Fibroblast of lung (primary cell): ENCODE data around the gene IFNG-AS1. TPM values are rescaled to one million over a fixed set of nuclear protein-coding genes. Genes with fewer than 3 reads are reported as not detected.

Experiments
- DNase-seq, 2 donors: peaks; one replicate each; pipeline versions ENCODE4 v3.0.0 to v3.0.0-alpha.2; 2010; ENCODE audit warnings: low read depth in 2 of 2
- H2AFZ ChIP-seq: 2 replicates; pipeline ENCODE4 v1.5.1; 2012; ENCODE audit warnings: low read length, control low read depth, inconsistent platforms
- H3K27ac ChIP-seq: 2 replicates; pipeline ENCODE4 v1.5.1; 2011; ENCODE audit warnings: low read length, control low read depth; ENCODE audit not compliant: insufficient read depth
- H3K27me3 ChIP-seq: 2 replicates; pipeline ENCODE4 v1.5.1; 2011; ENCODE audit warnings: mild to moderate bottlenecking, low read length; ENCODE audit not compliant: control insufficient read depth, insufficient read depth
- H3K36me3 ChIP-seq: 2 replicates; pipeline ENCODE4 v1.5.1; 2011; ENCODE audit warnings: low read length; ENCODE audit not compliant: control insufficient read depth, insufficient read depth
- H3K4me1 ChIP-seq: 2 replicates; pipeline ENCODE4 v1.5.1; 2011; ENCODE audit warnings: low read length; ENCODE audit not compliant: control insufficient read depth, insufficient read depth; ENCODE audit errors: extremely low read depth
- H3K4me2 ChIP-seq: 2 replicates; pipeline ENCODE4 v1.5.1; 2011; ENCODE audit warnings: low read length, control low read depth; ENCODE audit not compliant: insufficient read depth; ENCODE audit errors: extremely low read depth
- H3K4me3 ChIP-seq, 4 experiments: fragments of 200-600 bp in 1 of 4; sonication (generic) in 1 of 4; replicated peaks in 1 of 4; 2 replicates each; pipeline ENCODE4 v1.5.1; 2011 to 2016; ENCODE audit warnings: low read length in 4 of 4, low read depth in 3 of 4, mild to moderate bottlenecking in 3 of 4, control low read depth in 2 of 4, inconsistent platforms in 1 of 4, mixed read lengths in 1 of 4; ENCODE audit not compliant: insufficient read depth in 1 of 4; ENCODE audit errors: control extremely low read depth in 1 of 4
- H3K79me2 ChIP-seq: 2 replicates; pipeline ENCODE4 v1.5.1; 2012; ENCODE audit warnings: mild to moderate bottlenecking, low read length, inconsistent platforms; ENCODE audit not compliant: control insufficient read depth, insufficient read depth
- H3K9ac ChIP-seq: 2 replicates; pipeline ENCODE4 v1.5.1; 2011; ENCODE audit warnings: mild to moderate bottlenecking, low read length, control low read depth; ENCODE audit not compliant: insufficient read depth
- H3K9me3 ChIP-seq: 2 replicates; pipeline ENCODE4 v1.5.1; 2012; ENCODE audit warnings: low read depth, low read length; ENCODE audit not compliant: control insufficient read depth, insufficient read depth
- H4K20me1 ChIP-seq: 2 replicates; pipeline ENCODE4 v1.5.1; 2011; ENCODE audit warnings: low read length; ENCODE audit not compliant: control insufficient read depth, insufficient read depth; ENCODE audit errors: extremely low read depth
- CTCF ChIP-seq, 2 donors: IDR thresholded peaks in 1 of 2; conservative IDR thresholded peaks in 1 of 2; 1 replicate in 1 of 2; 2 replicates in 1 of 2; pipeline ENCODE4 v1.5.1; 2011 to 2012; ENCODE audit warnings: low read length in 2 of 2, control low read depth in 1 of 2, inconsistent platforms in 1 of 2, low read depth in 1 of 2, mild to moderate bottlenecking in 1 of 2
- EZH2 ChIP-seq: IDR thresholded peaks from 2 replicates; pipeline ENCODE4 v1.5.1; 2012; ENCODE audit warnings: low read length, control low read depth, mild to moderate bottlenecking; ENCODE audit errors: missing control alignments
- polyA plus RNA-seq, 2 donors: library from polyadenylated mRNA; depleted of rRNA in 1 of 2; stranded (reverse) in 1 of 2; unstranded in 1 of 2; fragments of >200 nt; gene quantifications; 2 replicates each; pipeline ENCODE4 v1.2.1, GENCODE V29; 2011 to 2012; ENCODE audit warnings: missing spikeins in 1 of 2
- total RNA-seq: library from RNA; depleted of rRNA; stranded (reverse); fragments of >200 nt; gene quantifications from 2 replicates; pipeline ENCODE4 v1.2.1, GENCODE V29; 2014

IFNG-AS1 gene
- total and polyA plus RNA-seq, 2 donors (not counting 1 experiment from before 2014, with no cell fraction given): not detected

- H3K4me2 ChIP-seq: no peak overlapping the region
- TF ChIP-seq CTCF (conservative IDR thresholded peaks at IDR 0.05 in 1 of 2, IDR thresholded peaks at IDR 0.05 in 1 of 2; ENCODE audit: low read depth in 1 of 2, low read length in 2 of 2): no peak
- no peak for TF ChIP-seq EZH2
- no peaks in the 10 kb centered on the region for H4K20me1 ChIP-seq
- no peaks in the 10 kb centered on the region for H3K79me2 ChIP-seq
- no peaks in the 10 kb centered on the region for H3K27me3 ChIP-seq
- no peaks in the 10 kb centered on the region for H3K36me3 ChIP-seq
- no peaks in the 10 kb centered on the region for H3K9me3 ChIP-seq
- H3K4me3 ChIP-seq: no peak overlapping the region
- H3K4me1 ChIP-seq: no peaks in the 10 kb centered on the region
- no peak overlapping the region for H2AFZ ChIP-seq
- no peak overlapping the region for H3K9ac ChIP-seq
- DNase-seq: no peak
- H3K27ac ChIP-seq: no peak overlapping the region
These were observed 47.4 kb downstream of the IFNG-AS1 start for GRCh38 chr12:68036642-68037041.

GRCh38 chr12:68037616-68038255 lies 48.5 kb downstream of the IFNG-AS1 start:
- no peaks in the 10 kb centered on the region for H4K20me1 ChIP-seq
- no peaks in the 10 kb centered on the region for H3K27me3 ChIP-seq
- no peak overlapping the region for H2AFZ ChIP-seq
- no peaks in the 10 kb centered on the region for H3K79me2 ChIP-seq
- no peak overlapping the region for H3K27ac ChIP-seq
- DNase-seq: no peak
- no peaks in the 10 kb centered on the region for H3K36me3 ChIP-seq
- H3K4me3 ChIP-seq: no peak overlapping the region
- TF ChIP-seq CTCF (conservative IDR thresholded peaks at IDR 0.05 in 1 of 2, IDR thresholded peaks at IDR 0.05 in 1 of 2; ENCODE audit: low read depth in 1 of 2, low read length in 2 of 2) (no peak), EZH2 (no peak)
- H3K4me1 ChIP-seq: no peaks in the 10 kb centered on the region
- no peak overlapping the region for H3K4me2 ChIP-seq
- H3K9ac ChIP-seq: no peak overlapping the region
- no peaks in the 10 kb centered on the region for H3K9me3 ChIP-seq

- H3K9me3 ChIP-seq: no peaks in the 10 kb centered on the region
- H4K20me1 ChIP-seq: no peaks in the 10 kb centered on the region
- H3K79me2 ChIP-seq: no peaks in the 10 kb centered on the region
- no peak for TF ChIP-seq CTCF (conservative IDR thresholded peaks at IDR 0.05 in 1 of 2, IDR thresholded peaks at IDR 0.05 in 1 of 2; ENCODE audit: low read depth in 1 of 2, low read length in 2 of 2)
- TF ChIP-seq EZH2: no peak
- no peaks in the 10 kb centered on the region for H3K4me1 ChIP-seq
- H3K9ac ChIP-seq: no peak overlapping the region
- H3K4me2 ChIP-seq: no peak overlapping the region
- H3K27ac ChIP-seq: no peak overlapping the region
- H3K27me3 ChIP-seq: no peaks in the 10 kb centered on the region
- no peak overlapping the region for H3K4me3 ChIP-seq
- H3K36me3 ChIP-seq: no peaks in the 10 kb centered on the region
- no peak overlapping the region for H2AFZ ChIP-seq
- no peak for DNase-seq
These were observed 49.4 kb downstream of the IFNG-AS1 start for GRCh38 chr12:68038650-68039049.
